ENCODE results near the gene PDPK1. TPM values are rescaled to one million over a fixed set of nuclear protein-coding genes. Genes with fewer than 3 reads are reported as not detected.

Gene PDPK1
- total and polyA plus RNA-seq, 2 of the 4 experiments (the other 2 are of a cell fraction) = 10.6 to 27.3 TPM

DNA sequence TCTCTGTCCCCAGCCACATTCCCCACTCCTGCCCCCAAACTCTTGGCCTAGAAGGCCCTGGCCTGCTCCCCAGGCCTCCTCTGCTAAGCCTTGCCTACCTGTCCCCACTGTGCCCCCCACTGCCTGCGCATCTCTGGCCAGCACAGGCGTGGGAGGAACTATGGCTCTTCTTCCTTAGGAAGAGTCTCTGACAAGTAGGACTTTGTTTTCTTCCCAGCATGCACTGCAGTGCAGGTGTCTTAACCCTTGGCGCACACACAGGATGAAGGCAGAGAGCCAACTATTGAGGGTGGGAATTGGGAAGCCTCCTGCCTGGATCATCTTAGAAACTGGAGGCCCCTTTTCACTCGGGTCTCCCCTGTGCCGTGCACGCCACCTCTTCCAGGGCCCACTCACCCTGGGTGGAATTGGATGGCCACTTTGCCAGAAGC, 14.0 kb upstream of the PDPK1 start:
- CTCF ChIA-PET = no interaction called here
- no peak overlapping the region for H3K27ac ChIP-seq (ENCODE audit: insufficient read depth, low read length)
- dilution Hi-C loops (cut with HindIII; ENCODE audit: low sequenced_read_pairs, unreplicated experiment) = no loop called here
- H3K56ac ChIP-seq (ENCODE audit: extremely low read depth, insufficient read depth, low read length) = no peak overlapping the region
- no peak overlapping the region for H2AK5ac ChIP-seq (ENCODE audit: low read depth, low read length)
- H3K9me3 ChIP-seq (ENCODE audit: control insufficient read depth, insufficient read depth, low read length) = no peaks in the 10 kb centered on the region
- no peak overlapping the region for H3K18ac ChIP-seq (ENCODE audit: low read depth, low read length)
- TF ChIP-seq MAZ (IDR thresholded peaks at IDR 0.05; ENCODE audit: borderline replicate concordance, low read depth, low read length) (no peak), FOS (IDR thresholded peaks at IDR 0.05; ENCODE audit: low read depth, low read length) (no peak), BHLHE40 (IDR thresholded peaks at IDR 0.05; ENCODE audit: low read depth, low read length) (no peak), RAD21 (IDR thresholded peaks at IDR 0.05; ENCODE audit: low read length) (no peak), POLR2A (IDR thresholded peaks at IDR 0.05; ENCODE audit: low read depth, low read length) (no peak), CEBPB (IDR thresholded peaks at IDR 0.05; ENCODE audit: low read depth, low read length) (no peak), MXI1 (IDR thresholded peaks at IDR 0.05; ENCODE audit: borderline replicate concordance, low read depth, low read length) (no peak), NFE2L2 (IDR thresholded peaks at IDR 0.05; ENCODE audit: low read depth, low read length) (no peak), RFX5 (IDR thresholded peaks at IDR 0.05; ENCODE audit: low read depth, low read length) (no peak), MAFK (IDR thresholded peaks at IDR 0.05; ENCODE audit: low read depth, low read length) (no peak), CHD1 (IDR thresholded peaks at IDR 0.05; ENCODE audit: low read depth, low read length) (no peak), SMC3 (IDR thresholded peaks at IDR 0.05; ENCODE audit: low read depth, low read length) (no peak)
- TF ChIP-seq, protein P1, sequence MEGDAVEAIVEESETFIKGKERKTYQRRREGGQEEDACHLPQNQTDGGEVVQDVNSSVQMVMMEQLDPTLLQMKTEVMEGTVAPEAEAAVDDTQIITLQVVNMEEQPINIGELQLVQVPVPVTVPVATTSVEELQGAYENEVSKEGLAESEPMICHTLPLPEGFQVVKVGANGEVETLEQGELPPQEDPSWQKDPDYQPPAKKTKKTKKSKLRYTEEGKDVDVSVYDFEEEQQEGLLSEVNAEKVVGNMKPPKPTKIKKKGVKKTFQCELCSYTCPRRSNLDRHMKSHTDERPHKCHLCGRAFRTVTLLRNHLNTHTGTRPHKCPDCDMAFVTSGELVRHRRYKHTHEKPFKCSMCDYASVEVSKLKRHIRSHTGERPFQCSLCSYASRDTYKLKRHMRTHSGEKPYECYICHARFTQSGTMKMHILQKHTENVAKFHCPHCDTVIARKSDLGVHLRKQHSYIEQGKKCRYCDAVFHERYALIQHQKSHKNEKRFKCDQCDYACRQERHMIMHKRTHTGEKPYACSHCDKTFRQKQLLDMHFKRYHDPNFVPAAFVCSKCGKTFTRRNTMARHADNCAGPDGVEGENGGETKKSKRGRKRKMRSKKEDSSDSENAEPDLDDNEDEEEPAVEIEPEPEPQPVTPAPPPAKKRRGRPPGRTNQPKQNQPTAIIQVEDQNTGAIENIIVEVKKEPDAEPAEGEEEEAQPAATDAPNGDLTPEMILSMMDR (conservative IDR thresholded peaks at IDR 0.05; ENCODE audit: low read depth, low read length) = no peak
- TF ChIP-seq, protein P2, sequence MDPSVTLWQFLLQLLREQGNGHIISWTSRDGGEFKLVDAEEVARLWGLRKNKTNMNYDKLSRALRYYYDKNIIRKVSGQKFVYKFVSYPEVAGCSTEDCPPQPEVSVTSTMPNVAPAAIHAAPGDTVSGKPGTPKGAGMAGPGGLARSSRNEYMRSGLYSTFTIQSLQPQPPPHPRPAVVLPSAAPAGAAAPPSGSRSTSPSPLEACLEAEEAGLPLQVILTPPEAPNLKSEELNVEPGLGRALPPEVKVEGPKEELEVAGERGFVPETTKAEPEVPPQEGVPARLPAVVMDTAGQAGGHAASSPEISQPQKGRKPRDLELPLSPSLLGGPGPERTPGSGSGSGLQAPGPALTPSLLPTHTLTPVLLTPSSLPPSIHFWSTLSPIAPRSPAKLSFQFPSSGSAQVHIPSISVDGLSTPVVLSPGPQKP (IDR thresholded peaks at IDR 0.05; ENCODE audit: borderline replicate concordance, low read depth, low read length) = no peak
- TF ChIP-seq, protein P3, sequence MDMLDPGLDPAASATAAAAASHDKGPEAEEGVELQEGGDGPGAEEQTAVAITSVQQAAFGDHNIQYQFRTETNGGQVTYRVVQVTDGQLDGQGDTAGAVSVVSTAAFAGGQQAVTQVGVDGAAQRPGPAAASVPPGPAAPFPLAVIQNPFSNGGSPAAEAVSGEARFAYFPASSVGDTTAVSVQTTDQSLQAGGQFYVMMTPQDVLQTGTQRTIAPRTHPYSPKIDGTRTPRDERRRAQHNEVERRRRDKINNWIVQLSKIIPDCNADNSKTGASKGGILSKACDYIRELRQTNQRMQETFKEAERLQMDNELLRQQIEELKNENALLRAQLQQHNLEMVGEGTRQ (IDR thresholded peaks at IDR 0.05; ENCODE audit: low read depth, low read length) = no peak
- no CpG with 5 or more reads among the region's 6 CpGs for WGBS, 2 experiments (ENCODE audit: extremely low coverage in 2 of 2, insufficient read length in 1 of 2)
- H3K4me2 ChIP-seq (ENCODE audit: low read depth, low read length) = no peak overlapping the region
- no peak overlapping the region for H2AFZ ChIP-seq (replicated peaks; ENCODE audit: low read length, poor library complexity)
- H4K8ac ChIP-seq (ENCODE audit: low read depth in 2 of 2, low read length in 2 of 2) = no peak overlapping the region
- H3K27me3 ChIP-seq (ENCODE audit: control insufficient read depth, insufficient read depth, low read length) = no peaks in the 10 kb centered on the region
- peaks cover 20 to 57% of the 10 kb centered on the region in 2 experiments for H3K79me1 ChIP-seq (ENCODE audit: low read depth in 1 of 2, low read length in 2 of 2)
- H3K4me3 ChIP-seq (ENCODE audit: insufficient read depth, low read depth, low read length) = no peak overlapping the region
- no peak overlapping the region for H3K23ac ChIP-seq (ENCODE audit: low read depth, low read length)
- intact Hi-C loops (cut with micrococcal nuclease) = no loop called here
- no peak overlapping the region for H4K5ac ChIP-seq (ENCODE audit: low read depth, low read length)
- no peak for DNase-seq
- no peak overlapping the region for H3K9ac ChIP-seq (ENCODE audit: low read depth, low read length)
- no peak overlapping the region for H2BK120ac ChIP-seq (ENCODE audit: low read depth, low read length)
- H2BK20ac ChIP-seq (ENCODE audit: low read depth, low read length) = no peak overlapping the region
- H3K14ac ChIP-seq (replicated peaks; ENCODE audit: low read depth, low read length) = no peak overlapping the region
- no peak for ATAC-seq (ENCODE audit: low read depth)
- in situ Hi-C loops (cut with MboI; ENCODE audit: low sequenced_read_pairs) = no loop called here
- no peak overlapping the region for H2AK9ac ChIP-seq (replicated peaks; ENCODE audit: low read depth, low read length, poor library complexity)
- H4K20me1 ChIP-seq (ENCODE audit: insufficient read depth, low read length) = peaks cover 13% of the 10 kb centered on the region
- POLR2A ChIA-PET (ENCODE audit: unreplicated experiment) = no interaction called here
- H2BK15ac ChIP-seq (ENCODE audit: low read depth, low read length) = no peak overlapping the region
- no peak overlapping the region for H4K91ac ChIP-seq (ENCODE audit: insufficient read depth, low read depth, low read length)
- peaks cover 7% of the 10 kb centered on the region for H3K4me1 ChIP-seq (ENCODE audit: control insufficient read depth, insufficient read depth, low read length)
- peaks cover 48% of the 10 kb centered on the region for H3K36me3 ChIP-seq (ENCODE audit: control insufficient read depth, insufficient read depth, low read length)
- no TSS peak for BruUV-seq (replicated peaks)
- H3K9me1 ChIP-seq (ENCODE audit: insufficient read depth, low read length) = 0 out of 2 replicates have a peak, but pooled peaks cover 3% of the 10 kb centered on the region
- H2BK5ac ChIP-seq (ENCODE audit: low read depth, low read length, poor library complexity, severe bottlenecking) = no peak overlapping the region
- H3K4ac ChIP-seq (ENCODE audit: low read depth, low read length) = no peak overlapping the region

Data from IMR-90 (cell line).